IMR-90 (cell line): ENCODE results near the gene FAM219A. TPM values are rescaled to one million over a fixed set of nuclear protein-coding genes. Genes with fewer than 3 reads are reported as not detected.

Source experiments
- ATAC-seq: fragments of 200-7000 bp; cut with Tn5 transposase; 2 replicates; pipeline ENCODE4 v1.9.1; 2020; ENCODE audit warnings: low read depth, mild to moderate bottlenecking, moderate library complexity
- BruUV-seq: library from RNA; stranded (reverse); fragments of 400-500 nt; replicated peaks from 2 replicates; lab custom pipeline; 2021; lab: Mats Ljungman, UMichigan
- CTCF ChIA-PET: fragments of 300-600 bp; formaldehyde crosslinking; extraction: SDS; loops from one replicate; lab custom pipeline; 2021; ENCODE audit warnings: antibody characterized with exemption; lab: Yijun Ruan, JAX
- POLR2A ChIA-PET: fragments of 300-600 bp; sonication (Branson Sonifier 250); formaldehyde crosslinking; loops from one replicate; lab custom pipeline; 2022; ENCODE audit warnings: antibody characterized with exemption; ENCODE audit not compliant: unreplicated experiment; lab: Charles Lee
- DNase-seq: peaks from one replicate; pipeline ENCODE4 v3.0.0; 2013
- H2AFZ ChIP-seq: replicated peaks from 2 replicates; pipeline ENCODE3; 2013; ENCODE audit warnings: low read length, mild to moderate bottlenecking; ENCODE audit not compliant: poor library complexity
- H2AK5ac ChIP-seq: 2 replicates; pipeline ENCODE4 v1.6.1; 2013; ENCODE audit warnings: low read depth, low read length, inconsistent platforms
- H2AK9ac ChIP-seq: replicated peaks from 2 replicates; pipeline ENCODE3; 2013; ENCODE audit warnings: mild to moderate bottlenecking, low read depth, low read length, moderate library complexity; ENCODE audit not compliant: poor library complexity
- H2BK120ac ChIP-seq: 2 replicates; pipeline ENCODE4 v1.6.1; 2013; ENCODE audit warnings: low read depth, low read length, inconsistent platforms
- H2BK15ac ChIP-seq: 3 replicates; pipeline ENCODE4 v1.6.1; 2013; ENCODE audit warnings: low read depth, low read length, inconsistent platforms
- H2BK20ac ChIP-seq: 2 replicates; pipeline ENCODE4 v1.6.1; 2013; ENCODE audit warnings: low read depth, mild to moderate bottlenecking, inconsistent platforms, low read length, moderate library complexity
- H2BK5ac ChIP-seq: 2 replicates; pipeline ENCODE4 v1.6.1; 2013; ENCODE audit warnings: mild to moderate bottlenecking, low read depth, low read length, inconsistent platforms; ENCODE audit not compliant: poor library complexity, severe bottlenecking
- H3K14ac ChIP-seq: replicated peaks from 2 replicates; pipeline ENCODE4 v1.6.1; 2013; ENCODE audit warnings: low read depth, low read length, inconsistent platforms
- H3K18ac ChIP-seq: 2 replicates; pipeline ENCODE4 v1.6.1; 2013; ENCODE audit warnings: low read depth, low read length, control low read depth
- H3K23ac ChIP-seq: 2 replicates; pipeline ENCODE4 v1.6.1; 2013; ENCODE audit warnings: low read depth, low read length, inconsistent platforms
- H3K27ac ChIP-seq: 2 replicates; pipeline ENCODE4 v1.5.1; 2013; ENCODE audit warnings: mild to moderate bottlenecking, control low read depth, low read length; ENCODE audit not compliant: insufficient read depth
- H3K27me3 ChIP-seq: 2 replicates; pipeline ENCODE4 v1.6.1; 2013; ENCODE audit warnings: low read length; ENCODE audit not compliant: control insufficient read depth, insufficient read depth
- H3K36me3 ChIP-seq: 2 replicates; pipeline ENCODE4 v1.6.1; 2013; ENCODE audit warnings: low read length, mixed read lengths; ENCODE audit not compliant: control insufficient read depth, insufficient read depth
- H3K4ac ChIP-seq: 2 replicates; pipeline ENCODE4 v1.6.1; 2013; ENCODE audit warnings: low read depth, low read length, inconsistent platforms
- H3K4me1 ChIP-seq: 2 replicates; pipeline ENCODE4 v1.6.1; 2013; ENCODE audit warnings: low read length, mixed read lengths; ENCODE audit not compliant: control insufficient read depth, insufficient read depth
- H3K4me2 ChIP-seq: 2 replicates; pipeline ENCODE4 v1.6.1; 2013; ENCODE audit warnings: low read depth, mild to moderate bottlenecking, control low read depth, low read length, moderate library complexity
- H3K4me3 ChIP-seq: 2 replicates; pipeline ENCODE4 v1.5.1; 2013; ENCODE audit warnings: low read depth, mild to moderate bottlenecking, control low read depth, low read length, moderate library complexity; ENCODE audit not compliant: insufficient read depth
- H3K56ac ChIP-seq: 2 replicates; pipeline ENCODE4 v1.6.1; 2013; ENCODE audit warnings: low read length, inconsistent platforms; ENCODE audit not compliant: insufficient read depth; ENCODE audit errors: extremely low read depth
- H3K79me1 ChIP-seq, 2 experiments: 2 replicates each; pipeline ENCODE4 v1.6.1; 2013; ENCODE audit warnings: low read length in 2 of 2, inconsistent platforms in 1 of 2, low read depth in 1 of 2
- H3K9ac ChIP-seq: 2 replicates; pipeline ENCODE4 v1.6.1; 2013; ENCODE audit warnings: low read depth, low read length, control low read depth
- H3K9me1 ChIP-seq: 2 replicates; pipeline ENCODE4 v1.6.1; 2013; ENCODE audit warnings: low read length, inconsistent platforms; ENCODE audit not compliant: insufficient read depth
- H3K9me3 ChIP-seq: 2 replicates; pipeline ENCODE4 v1.6.1; 2013; ENCODE audit warnings: low read length; ENCODE audit not compliant: control insufficient read depth, insufficient read depth
- H4K20me1 ChIP-seq: 2 replicates; pipeline ENCODE4 v1.6.1; 2013; ENCODE audit warnings: low read length, inconsistent platforms; ENCODE audit not compliant: insufficient read depth
- H4K5ac ChIP-seq: 2 replicates; pipeline ENCODE4 v1.6.1; 2013; ENCODE audit warnings: mild to moderate bottlenecking, low read depth, low read length, control low read depth
- H4K8ac ChIP-seq, 2 experiments: 2 replicates each; pipeline ENCODE4 v1.6.1; 2013; ENCODE audit warnings: low read depth in 2 of 2, low read length in 2 of 2, control low read depth in 1 of 2, inconsistent platforms in 1 of 2
- H4K91ac ChIP-seq: 2 replicates; pipeline ENCODE4 v1.6.1; 2013; ENCODE audit warnings: low read depth, low read length, inconsistent platforms; ENCODE audit not compliant: insufficient read depth
- FOS ChIP-seq: fragments of 150-350 bp; IDR thresholded peaks from 2 replicates; pipeline ENCODE4 v1.6.1; 2016; ENCODE audit warnings: low read depth, low read length
- MAFK ChIP-seq: IDR thresholded peaks from 2 replicates; pipeline ENCODE4 v1.6.1; 2012; ENCODE audit warnings: low read depth, low read length, improper control_type of control experiment
- WGBS, 2 experiments: methylation state at CpG; one replicate each; pipeline versions ENCODE4 v1.1.5 to v1.1.7; 2013; ENCODE audit warnings: missing lambda C conversion rate in 2 of 2; ENCODE audit not compliant: insufficient read length in 1 of 2; ENCODE audit errors: extremely low coverage in 2 of 2; 5-methylcytosine and 5-hydroxymethylcytosine counted together
- dilution Hi-C: fragments of 300-500 bp; cut with HindIII; formaldehyde crosslinking; loops from one replicate; pipeline ENCODE4 v1.14.3; 2018; ENCODE audit warnings: low sequenced_read_pairs; ENCODE audit not compliant: unreplicated experiment
- in situ Hi-C: fragments of 300-500 bp; cut with MboI; formaldehyde crosslinking; loops from 3 replicates; pipeline ENCODE4 v1.14.3; 2019; ENCODE audit warnings: low sequenced_read_pairs, inconsistent platforms, mixed read lengths
- intact Hi-C: fragments of 100-400 bp; cut with micrococcal nuclease; formaldehyde crosslinking; loops from 2 replicates; pipeline ENCODE4 v1.10.0; 2022
- polyA plus RNA-seq, 3 experiments: library from polyadenylated mRNA; depleted of rRNA; stranded (reverse); fragments of >200 nt; gene quantifications; 2 replicates each; pipeline ENCODE4 v1.2.3, GENCODE V29; 2012; ENCODE audit warnings: low replicate concordance in 1 of 3
- total RNA-seq: library from RNA; depleted of rRNA; stranded (reverse); fragments of >200 nt; gene quantifications from 2 replicates; pipeline ENCODE4 v1.2.3, GENCODE V29; 2012

Gene FAM219A
- total and polyA plus RNA-seq, 2 of the 4 experiments (the other 2 are of a cell fraction) = 4.8 to 20.8 TPM

- no peak for ATAC-seq
- BruUV-seq = no TSS peak
Observed at GRCh38 chr9:34426347-34427074, 31.9 kb downstream of the FAM219A start.

More at GRCh38 chr9:34426347-34427074, 31.9 kb downstream of the FAM219A start:
- H3K9me1 ChIP-seq = peaks cover 20% of the 10 kb centered on the region; the same call in 1 of the 2 replicates
- H4K8ac ChIP-seq = no peak overlapping the region
- H3K27ac ChIP-seq = no peak overlapping the region
- H2BK5ac ChIP-seq = no peak overlapping the region
- H3K9ac ChIP-seq = no peak overlapping the region
- no peak overlapping the region for H4K5ac ChIP-seq
- H3K4ac ChIP-seq = no peak overlapping the region
- ChIA-PET POLR2A (no interaction called here), CTCF (interaction anchor here (1.0 kb wide), 1 partner anchor 23 kb away, joined by 3 read pairs; no protein-coding TSS in a partner anchor)
- intact Hi-C loops (no loop called here), dilution Hi-C loops (no loop called here), in situ Hi-C loops (no loop called here)
- H3K18ac ChIP-seq = no peak overlapping the region
- H2BK20ac ChIP-seq = no peak overlapping the region
- H3K14ac ChIP-seq = no peak overlapping the region
- peaks cover 4% of the 10 kb centered on the region for H3K4me1 ChIP-seq
- H3K4me3 ChIP-seq = no peak overlapping the region
- H2BK120ac ChIP-seq = no peak overlapping the region
- H3K27me3 ChIP-seq = no peaks in the 10 kb centered on the region
- H2AFZ ChIP-seq = no peak overlapping the region
- H4K20me1 ChIP-seq = peaks cover 43% of the 10 kb centered on the region
- 87% methylated on average over 3 of the region's 5 CpGs; no CpG with 5 or more reads in 1 of the 2 experiments for WGBS, 2 experiments
- no peak overlapping the region for H3K56ac ChIP-seq
- no peak overlapping the region for H3K4me2 ChIP-seq
- peaks cover 31 to 57% of the 10 kb centered on the region in 2 experiments for H3K79me1 ChIP-seq
- no peaks in the 10 kb centered on the region for H3K9me3 ChIP-seq
- H2AK5ac ChIP-seq = no peak overlapping the region
- no peak overlapping the region for H3K23ac ChIP-seq
- TF ChIP-seq MAFK = no peak
- TF ChIP-seq FOS = no peak
- DNase-seq = no peak
- H2BK15ac ChIP-seq = no peak overlapping the region
- H3K36me3 ChIP-seq = no peaks in the 10 kb centered on the region
- no peak overlapping the region for H2AK9ac ChIP-seq
- H4K91ac ChIP-seq = no peak overlapping the region
